ENCODE results near the gene LACRT.
"Not testable (repeated sequence)": the region's sequence is repeated elsewhere in the genome, so short reads cannot be mapped to it uniquely, and the experiment has no call there.

The LACRT gene

DNA sequence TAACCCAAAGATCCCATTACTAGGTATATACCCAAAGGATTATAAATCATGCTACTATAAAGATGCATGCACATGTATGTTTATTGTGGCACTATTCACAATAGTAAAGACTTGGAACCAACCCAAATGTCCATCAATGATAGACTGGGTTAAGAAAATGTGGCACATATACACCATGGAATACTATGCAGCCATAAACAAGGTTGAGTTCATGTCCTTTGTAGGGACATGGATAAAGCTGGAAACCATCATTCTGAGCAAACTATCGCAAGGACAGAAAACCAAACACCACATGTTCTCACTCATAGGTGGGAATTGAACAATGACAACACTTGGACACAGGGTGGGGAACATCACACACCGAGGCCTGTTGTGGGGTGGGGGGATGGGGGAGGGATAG lies 4.4 kb upstream of the LACRT start:
- not testable (repeated sequence) for DNase-seq (ENCODE audit: low read depth, low spot score)

DNA sequence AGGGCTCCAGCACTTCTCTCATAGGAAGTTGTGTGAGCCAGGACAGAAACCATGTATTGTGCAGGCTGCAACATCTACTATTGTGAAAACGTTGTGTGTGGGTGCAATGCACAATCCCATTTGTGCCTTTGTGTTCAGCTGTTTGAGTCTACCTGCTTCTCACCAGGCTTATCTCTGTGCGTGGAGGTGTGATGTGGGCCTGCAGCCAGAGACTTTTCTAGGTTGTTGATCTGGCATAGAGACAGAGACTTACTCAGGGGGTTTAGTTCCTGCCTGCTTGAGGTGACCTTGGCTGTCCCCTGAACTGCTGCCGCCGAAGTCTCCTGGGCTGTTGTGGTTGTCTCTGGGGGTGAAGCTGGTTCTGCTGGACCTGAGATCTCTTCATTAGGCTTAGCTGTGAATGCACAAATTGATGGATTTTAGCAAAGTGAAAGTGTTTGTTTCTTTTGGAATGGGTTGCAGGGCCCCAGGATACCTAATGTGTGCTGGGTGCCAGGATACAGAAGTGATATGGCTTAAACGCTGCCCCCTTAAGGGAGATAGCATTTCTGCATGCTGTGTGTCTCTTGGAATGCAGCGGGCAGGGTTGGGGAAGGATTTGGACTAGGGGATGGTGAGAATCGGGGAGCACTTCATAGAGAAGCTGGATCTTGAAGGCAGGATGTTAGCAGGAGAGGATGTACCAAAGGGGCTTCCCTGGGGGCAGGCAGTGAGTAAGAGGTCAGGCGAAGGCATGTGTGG lies 2.5 kb downstream of the LACRT start:
- DNase-seq (ENCODE audit: low read depth, low spot score), result no peak

DNA sequence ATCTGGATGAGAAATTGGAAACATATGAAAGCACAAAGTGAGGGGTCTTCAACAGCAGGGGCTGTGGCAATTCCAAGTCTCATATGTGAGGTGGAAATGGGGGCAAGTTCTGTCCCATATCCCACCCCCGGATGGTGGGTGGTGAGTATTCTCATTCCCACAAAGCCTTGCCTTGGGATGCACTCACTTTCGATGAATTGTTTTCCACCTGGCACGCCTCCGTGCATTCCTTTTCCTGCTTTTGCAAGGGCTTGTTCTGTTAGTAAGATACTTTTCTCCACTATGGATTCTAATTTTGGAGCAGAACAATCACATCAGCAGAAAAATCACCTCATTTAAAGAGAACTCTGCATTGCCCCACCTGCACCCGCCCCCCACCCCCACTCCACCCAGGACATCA lies 3.1 kb downstream of the LACRT start:
- no peak for DNase-seq (ENCODE audit: low read depth, low spot score)

DNA sequence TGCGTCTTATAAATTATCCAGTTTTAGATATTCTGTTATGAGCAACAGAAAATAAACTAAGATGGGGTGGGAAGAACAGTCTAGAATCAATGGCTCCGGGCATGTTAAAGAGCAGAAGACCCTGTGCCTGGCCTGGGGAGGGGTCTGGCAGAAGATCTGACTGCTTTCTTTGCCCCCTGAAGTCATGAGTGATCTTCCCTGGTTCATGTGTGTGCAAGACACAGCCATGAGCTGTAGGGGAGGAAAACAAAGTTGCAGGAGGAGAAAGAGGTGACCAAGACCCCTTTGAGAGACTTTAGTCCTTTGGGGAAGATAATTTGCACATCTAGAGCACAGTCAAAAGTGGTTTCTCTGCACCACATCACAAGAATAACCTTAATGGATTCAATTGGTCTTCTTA lies 4.8 kb downstream of the LACRT start:
- DNase-seq (ENCODE audit: low read depth, low spot score), result no peak

DNA sequence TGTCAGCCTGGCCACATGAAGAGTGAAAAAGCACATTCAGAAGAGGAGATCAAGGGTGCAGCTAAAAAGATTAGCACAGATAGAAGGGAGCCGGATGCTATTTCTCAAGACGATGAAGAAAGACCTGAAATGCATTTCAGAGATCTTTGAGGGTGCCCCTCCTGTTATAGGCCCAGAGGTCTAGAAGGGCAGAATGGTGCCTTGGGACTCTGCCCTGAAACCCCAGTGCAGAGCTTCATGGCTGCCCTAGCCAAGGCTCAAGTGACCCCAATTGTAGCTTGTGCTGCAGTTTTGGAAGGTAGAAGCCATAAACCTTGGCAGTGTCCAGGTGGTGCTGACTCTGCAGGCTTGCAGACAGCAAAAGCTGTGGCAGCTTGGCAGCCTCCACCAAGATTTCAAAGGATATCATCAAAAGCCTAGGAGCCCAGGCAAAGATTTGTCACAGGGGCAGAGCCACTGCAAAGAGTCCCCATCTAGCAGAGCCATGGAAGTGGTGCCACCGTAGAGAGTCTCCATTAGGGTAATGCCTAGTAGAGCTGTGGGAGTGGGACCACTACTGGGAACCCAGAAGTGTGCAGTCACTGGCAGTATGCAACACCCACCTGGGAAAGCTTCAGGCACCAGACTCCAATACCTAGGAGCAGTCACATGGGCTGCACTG lies 6.4 kb downstream of the LACRT start:
- no peak for DNase-seq (ENCODE audit: low read depth, low spot score)

DNA sequence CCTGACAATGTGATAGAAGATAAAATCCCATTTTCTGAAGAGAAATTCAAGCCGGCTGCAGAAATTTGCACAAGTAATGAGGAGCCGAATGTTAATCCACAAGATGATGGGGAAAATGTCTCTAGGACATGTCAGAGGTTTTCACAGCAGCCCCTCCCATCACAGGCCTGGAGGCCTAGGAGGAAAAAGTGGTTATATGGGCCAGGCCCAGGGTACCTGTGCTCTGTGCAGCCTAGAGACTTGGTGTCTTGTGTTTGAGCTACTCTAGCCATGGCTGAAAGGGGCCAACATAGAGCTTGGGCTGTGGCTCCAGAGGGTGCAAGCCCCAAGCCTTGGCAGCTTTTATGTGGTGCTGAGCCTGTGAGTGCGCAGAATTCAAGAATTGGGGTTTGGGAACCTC lies 7.4 kb downstream of the LACRT start:
- no peak for DNase-seq (ENCODE audit: low read depth, low spot score)

DNA sequence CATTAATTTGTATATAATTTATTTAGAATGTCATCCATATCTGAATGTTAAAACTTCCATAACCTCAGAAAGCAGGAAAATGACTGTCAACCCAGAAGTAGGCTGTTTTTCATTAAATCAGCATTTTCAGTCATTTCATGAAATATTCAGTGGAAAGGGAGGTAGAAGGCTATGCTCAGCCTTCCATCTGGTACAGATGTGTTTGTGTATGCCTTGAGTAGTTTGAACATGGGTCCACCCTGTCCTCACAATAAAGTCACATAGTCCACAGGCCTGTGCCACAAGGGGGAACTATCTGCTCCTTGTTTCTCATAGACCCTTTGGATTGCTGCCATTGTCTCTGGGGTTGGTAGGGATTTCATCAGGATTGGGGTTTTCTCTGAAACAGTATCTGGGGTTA lies 9.1 kb downstream of the LACRT start:
- DNase-seq (ENCODE audit: low read depth, low spot score), result no peak

DNA sequence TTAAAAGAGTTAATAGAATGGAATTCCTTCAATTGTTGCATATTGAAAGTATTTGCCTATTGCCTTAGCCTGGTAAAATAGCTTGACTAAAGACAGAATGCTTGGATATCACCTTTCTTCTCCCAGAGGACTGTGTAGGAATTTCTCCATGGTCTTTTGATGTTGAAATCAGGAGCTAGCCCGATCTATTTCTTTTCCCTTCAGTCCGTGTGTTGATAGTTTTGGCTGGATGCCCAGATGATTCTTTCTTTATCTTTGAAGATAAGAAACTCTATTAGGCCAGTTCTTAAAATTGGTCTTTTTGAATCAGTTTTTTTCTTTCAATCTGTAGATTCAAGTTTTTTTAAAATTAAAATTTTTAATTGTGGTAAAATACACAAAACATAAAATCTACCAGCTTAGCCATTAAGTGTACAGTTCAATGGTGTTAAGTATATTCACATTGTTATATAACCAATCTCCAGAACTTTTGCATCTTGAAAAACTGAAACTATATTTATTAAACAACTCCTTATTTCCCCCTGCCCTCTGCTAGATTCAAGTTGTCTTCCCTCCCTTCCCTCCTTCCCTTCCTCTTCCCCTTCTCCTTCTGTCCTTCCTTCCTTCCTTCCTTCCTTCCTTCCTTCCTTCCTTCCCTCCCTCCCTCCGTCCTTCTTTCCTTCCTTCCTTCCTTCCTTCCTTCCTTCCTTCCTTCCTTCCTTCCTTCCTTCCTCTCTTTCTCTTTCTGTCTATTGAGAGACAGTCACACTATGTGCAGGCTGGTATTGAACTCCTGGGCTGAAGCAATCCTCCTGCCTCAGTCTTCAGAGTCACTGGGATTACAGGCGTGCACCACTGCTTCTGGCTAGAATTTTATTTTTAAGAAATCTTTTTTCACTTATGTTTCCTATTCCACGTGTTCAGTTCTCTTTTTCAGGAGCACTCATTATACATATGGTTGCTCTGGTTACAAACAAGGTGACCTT lies 10.1 kb downstream of the LACRT start:
- DNase-seq (ENCODE audit: low read depth, low spot score), result no peak

DNA sequence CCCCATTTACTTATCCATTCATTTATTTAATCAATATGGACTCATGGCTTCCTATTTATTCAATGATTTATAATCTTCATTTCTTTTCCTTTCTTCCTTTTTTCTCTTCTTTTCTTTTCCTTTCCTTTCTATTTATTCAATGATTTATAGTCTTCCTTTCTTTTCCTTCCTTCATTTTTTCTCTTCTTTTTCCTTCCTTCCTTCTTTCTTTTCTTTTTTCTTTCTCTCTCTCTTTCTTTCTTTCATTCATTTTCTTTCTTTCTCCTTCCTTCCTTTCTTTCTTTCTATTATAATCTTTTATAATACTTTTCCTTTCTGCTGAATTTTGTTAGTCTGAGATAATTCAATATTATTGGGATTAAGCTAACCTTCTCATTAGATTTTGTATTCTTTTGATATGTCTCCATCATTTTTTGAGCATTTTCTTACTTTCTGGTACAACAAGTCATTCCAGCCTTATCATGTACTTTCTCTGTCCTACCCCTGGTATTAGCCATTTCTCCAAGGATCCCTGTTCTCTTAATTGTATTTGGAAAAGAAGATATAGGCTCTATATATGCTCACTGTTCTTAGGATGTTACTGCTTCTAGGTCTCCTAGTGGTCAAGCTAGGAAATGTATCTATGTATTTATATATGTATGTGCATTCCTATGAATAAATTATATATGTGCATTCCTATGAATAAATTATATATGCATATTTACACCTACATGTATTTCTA lies 12.1 kb downstream of the LACRT start:
- no peak for DNase-seq (ENCODE audit: low read depth, low spot score)

DNA sequence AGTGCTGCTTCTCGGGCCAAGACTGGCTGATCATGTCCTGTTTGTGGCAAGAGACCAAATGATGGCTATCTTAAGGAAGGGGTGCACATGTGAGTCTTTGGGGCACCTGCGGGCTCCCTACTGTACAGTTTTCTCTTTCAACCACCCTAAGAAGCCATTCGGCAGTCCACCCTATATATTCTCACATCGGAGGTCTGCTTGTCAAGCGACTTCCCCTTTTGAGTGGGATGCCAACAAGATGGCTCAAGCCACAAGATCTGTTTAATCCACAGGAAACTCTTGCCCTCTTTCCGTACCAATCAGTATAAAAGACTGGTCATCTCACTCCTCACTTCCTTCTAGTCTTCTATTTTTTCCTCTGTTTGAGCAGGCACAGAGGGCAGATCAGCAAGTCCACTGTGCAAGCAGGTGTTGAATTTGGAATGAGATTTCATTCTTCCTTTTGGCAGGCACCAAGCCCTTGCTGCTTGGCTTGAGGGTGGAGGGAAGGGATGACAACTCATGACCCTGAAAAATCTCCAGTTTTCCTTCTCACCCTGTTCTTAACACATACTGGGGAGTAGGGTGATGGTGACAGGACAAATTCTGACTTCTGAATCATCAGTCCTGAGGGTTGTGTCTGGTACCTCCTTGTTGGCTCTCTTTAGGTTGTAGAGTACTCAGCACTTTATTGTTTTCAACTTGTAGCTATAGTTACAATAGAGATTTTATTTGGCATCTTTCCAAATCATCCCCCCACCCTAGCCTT lies 17.6 kb downstream of the LACRT start:
- no peak for DNase-seq (ENCODE audit: low read depth, low spot score)

DNA sequence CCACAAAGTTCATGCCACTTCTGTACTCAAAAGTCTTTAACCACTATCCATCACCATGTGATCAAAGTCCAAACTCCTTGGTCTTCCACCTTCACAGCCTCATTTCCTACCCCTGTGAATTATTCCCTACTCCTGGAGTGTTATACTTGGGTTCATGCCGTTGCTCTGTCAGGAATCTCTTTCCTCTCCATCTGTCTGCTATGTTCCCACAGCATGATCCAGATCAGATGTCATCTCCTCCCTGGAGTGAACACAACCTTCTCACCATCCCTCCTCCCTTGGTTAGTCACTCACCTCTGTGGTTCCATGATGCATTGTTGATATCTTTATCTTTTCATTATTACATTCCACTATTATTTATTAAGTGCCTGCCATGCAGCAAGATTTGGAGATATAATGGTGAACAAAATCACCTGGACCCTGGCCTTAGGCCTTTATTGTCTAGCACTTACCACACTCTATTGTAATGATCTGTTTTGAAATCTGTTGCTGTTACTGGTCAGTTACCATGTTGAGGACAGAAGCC lies 22.4 kb downstream of the LACRT start:
- DNase-seq (ENCODE audit: low read depth, low spot score), result no peak

DNA sequence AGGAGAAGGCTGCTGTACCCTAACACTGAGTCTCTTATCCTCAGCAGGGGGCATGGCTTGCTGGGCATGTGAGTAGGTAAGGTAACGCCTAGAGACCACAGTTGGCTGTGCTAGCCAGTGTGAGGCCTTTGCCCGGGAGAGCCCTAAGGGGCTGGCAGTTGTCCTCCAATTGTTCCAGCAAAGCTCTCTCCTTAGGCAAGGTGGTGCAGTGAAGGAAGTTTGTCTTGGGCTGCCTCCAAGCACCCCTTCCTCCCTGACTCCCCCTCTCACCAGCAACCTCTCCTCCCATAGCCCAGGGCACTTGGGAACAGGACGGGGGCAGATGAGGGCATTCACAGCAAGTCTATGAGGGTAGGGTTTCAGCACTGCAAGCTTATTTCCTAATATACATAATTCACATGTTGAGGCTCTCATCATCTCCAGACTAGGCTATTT lies 23.0 kb downstream of the LACRT start:
- DNase-seq (ENCODE audit: low read depth, low spot score), result no peak

DNA sequence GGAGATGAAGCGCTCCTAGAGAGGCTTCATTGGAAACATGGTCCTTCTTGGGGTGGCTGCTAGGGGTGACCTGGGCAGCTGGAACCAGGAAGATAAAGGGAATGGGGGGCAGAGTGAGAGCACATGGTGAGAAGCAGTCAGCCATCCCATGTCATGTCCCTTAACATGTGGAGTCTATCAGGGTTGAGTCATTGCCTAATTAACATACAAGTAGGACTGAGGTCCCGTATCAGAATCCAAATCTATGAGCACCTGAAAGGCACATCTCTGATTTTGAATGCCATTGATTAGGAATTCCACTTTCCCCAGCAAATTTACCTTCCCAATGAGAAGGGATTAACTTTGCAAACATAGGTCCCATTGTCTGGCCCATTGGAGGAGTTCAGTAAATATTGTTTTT lies 25.9 kb downstream of the LACRT start:
- DNase-seq (ENCODE audit: low read depth, low spot score), result no peak

DNA sequence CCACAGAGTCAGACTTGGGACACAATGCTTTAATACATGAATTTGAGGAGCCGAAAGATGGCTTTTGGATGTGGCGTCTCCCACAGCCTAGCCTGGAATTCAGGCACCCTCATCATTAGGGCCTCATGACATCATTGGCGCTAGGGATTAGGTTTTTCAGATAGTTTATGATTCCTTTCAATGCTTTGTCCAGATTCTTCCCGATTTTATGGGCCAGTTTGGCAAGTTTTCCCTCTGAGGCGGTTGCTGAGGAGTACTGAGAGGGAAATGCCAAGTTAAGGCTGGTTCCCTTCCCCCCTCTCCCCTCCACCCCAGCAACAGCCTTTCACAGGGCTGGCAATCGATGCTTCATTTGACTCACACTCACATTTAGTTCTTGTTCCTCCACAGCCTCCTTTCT lies 26.5 kb downstream of the LACRT start:
- no peak for DNase-seq (ENCODE audit: low read depth, low spot score)

DNA sequence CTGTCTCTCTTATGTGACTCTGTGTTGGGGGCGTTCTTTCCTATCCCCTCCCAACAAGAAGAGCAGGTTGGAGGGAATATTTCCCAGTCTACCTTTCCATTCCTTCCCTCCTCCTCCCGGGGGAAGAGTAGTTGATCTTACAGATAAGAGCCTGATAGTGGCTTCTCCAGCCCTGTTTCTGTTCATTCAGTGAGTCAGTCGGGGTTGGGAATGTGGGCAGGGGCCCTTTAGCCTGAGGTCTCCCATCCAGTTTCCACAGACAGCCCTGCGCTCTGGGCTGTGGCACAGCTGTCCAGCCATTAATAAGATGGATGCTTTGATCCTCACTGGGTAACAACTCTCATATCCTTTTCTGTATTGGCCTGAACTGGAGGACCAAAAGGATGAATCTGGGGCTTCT lies 28.1 kb downstream of the LACRT start:
- DNase-seq (ENCODE audit: low read depth, low spot score), result no peak

DNA sequence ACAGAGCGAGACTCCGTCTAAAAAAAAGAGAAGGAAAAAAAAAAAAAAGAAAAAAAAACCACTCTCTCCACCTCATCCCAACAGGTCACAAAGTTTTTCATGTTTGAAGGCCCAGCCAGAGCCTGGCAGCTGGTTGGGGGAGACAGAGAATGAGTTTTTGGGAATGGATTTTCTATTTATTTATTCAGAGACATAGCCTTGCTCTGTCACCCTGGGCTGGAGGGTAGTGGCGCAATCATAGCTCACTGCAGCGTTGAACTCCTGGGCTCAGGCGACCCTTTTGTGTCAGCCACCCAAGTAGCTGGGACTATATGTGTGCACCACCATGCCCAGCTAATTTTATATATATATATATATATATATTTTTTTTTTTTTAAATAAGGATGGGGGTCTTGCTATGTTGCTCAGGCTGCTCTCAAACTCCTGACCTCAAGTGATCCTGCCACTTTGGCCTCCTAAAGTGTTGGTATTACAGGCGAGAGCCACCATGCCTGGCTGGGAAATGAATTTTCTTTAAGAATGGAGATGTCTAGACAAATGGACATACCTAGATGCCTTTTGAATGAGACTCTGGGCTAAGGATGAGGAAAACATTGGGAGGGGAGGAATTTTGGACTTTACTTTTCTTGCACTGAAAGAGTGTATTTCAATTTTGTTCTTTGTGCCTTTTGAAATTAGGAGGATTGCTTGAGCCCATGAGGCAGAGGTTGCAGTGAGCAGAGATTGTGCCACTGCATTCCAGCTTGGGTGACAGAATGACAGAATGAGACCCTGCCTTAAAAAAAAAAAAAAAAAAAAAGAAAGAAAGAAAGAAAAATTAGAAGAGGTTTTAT lies 29.3 kb downstream of the LACRT start:
- no peak for DNase-seq (ENCODE audit: low read depth, low spot score)

DNA sequence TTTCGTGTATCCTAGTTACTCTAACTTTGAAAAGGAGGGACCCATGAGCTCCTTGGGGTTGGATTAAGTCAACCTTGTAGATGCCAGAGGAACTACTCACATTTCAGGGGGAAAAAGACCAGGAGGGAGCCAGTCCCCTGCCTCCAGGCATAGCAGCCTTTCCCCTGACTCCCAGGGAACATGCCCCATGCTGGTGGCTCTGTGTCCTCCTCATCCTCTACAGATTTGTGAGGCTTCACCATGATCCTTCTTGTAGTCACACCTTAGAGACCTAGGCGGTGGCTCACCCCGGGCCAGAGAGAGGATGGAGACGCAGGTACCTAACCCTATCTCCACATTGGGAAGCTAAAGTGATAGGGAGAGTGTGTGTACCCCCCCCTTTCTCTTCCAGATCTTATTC lies 30.3 kb downstream of the LACRT start:
- no peak for DNase-seq (ENCODE audit: low read depth, low spot score)

DNA sequence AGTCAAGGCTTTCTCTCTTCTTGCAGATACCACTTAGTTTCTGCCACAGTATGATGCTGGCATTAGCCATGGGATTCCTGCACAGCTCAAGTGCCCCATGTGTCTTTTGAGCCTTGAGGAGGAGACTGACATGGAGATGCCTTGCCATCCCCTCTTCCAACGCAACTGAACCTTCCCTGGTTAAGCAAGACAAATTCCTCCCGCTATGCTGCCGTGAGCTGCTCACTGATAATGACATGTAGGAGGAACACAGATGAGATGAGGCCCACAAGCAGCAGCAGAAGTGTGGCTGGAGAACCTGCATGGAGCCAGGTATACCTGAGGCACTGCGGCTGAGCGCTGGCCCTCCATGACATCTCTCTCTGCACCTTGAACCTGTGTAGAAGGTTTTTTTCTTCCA lies 30.8 kb downstream of the LACRT start:
- DNase-seq (ENCODE audit: low read depth, low spot score), result no peak

DNA sequence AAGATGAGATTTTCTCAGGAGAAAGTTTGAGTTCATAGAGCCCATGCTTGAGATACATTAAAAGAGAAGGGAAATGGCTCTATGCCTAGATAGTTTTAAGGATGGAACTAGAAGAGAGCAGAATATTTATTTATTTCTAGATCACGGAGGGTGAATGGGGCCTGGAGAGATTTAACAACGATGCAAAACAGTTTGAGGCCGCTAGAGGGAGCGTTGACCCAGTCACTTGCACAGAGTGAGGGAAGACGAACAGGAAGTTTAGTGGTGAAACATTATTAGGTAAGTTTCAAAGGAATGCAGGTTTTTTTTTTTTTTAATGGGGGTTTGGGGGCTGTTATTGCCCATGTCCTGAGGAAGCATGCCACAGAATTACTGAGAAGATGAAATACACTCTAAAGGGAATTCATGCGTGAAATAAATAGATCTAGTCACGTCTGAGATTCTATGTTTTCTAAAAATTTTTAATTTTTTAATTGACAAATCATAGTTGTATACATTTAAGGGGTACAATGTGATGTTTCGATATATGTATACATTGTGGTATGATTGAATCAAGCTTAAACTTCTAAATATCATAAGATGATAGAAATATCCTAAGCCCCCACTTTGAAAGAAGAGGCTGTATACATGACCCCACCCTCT lies 31.4 kb downstream of the LACRT start:
- peak; percentile 29 for DNase-seq (ENCODE audit: low read depth, low spot score)
